Suprapubic skin (tissue), 4 donors: ENCODE measurements around the gene TMEM44. TPM values are rescaled to one million over a fixed set of nuclear protein-coding genes. Genes with fewer than 3 reads are reported as not detected.
A peak's percentile ranks its signal among the peaks of the same experiment; 100 is the strongest.

Source experiments
- DNase-seq, 2 donors: peaks; one replicate each; pipeline ENCODE4 v3.0.0-alpha.2; 2019; ENCODE audit warnings: low spot score in 2 of 2
- H3K27ac ChIP-seq: fragments of 200-600 bp; sonication (generic); one replicate; pipeline ENCODE4 v1.5.1; 2019
- H3K27me3 ChIP-seq: fragments of 200-600 bp; sonication (generic); one replicate; pipeline ENCODE4 v1.5.1; 2019
- H3K36me3 ChIP-seq: fragments of 200-600 bp; sonication (generic); one replicate; pipeline ENCODE4 v1.5.1; 2019
- H3K4me1 ChIP-seq: fragments of 200-600 bp; sonication (generic); one replicate; pipeline ENCODE4 v1.5.1; 2019
- H3K4me3 ChIP-seq: fragments of 200-600 bp; sonication (generic); one replicate; pipeline ENCODE4 v1.5.1; 2019; ENCODE audit warnings: mild to moderate bottlenecking
- H3K9me3 ChIP-seq: fragments of 200-600 bp; sonication (generic); one replicate; pipeline ENCODE4 v1.5.1; 2019
- EP300 ChIP-seq: sonication (generic); formaldehyde crosslinking; IDR thresholded peaks from one replicate; pipeline ENCODE4 v1.6.1; 2017; ENCODE audit warnings: antibody characterized with exemption
- POLR2A ChIP-seq, 2 donors: fragments of 450-650 bp; IDR thresholded peaks; one replicate each; pipeline ENCODE4 v1.6.1; 2017; ENCODE audit warnings: antibody characterized with exemption in 2 of 2, mild to moderate bottlenecking in 2 of 2, moderate library complexity in 2 of 2
- POLR2AphosphoS5 ChIP-seq, 3 donors: sonication (generic); formaldehyde crosslinking; IDR thresholded peaks; one replicate each; pipeline ENCODE4 v1.6.1; 2017; ENCODE audit warnings: antibody characterized with exemption in 3 of 3
- WGBS: methylation state at CpG from one replicate; pipeline ENCODE4 v1.1.5; 2018; 5-methylcytosine and 5-hydroxymethylcytosine counted together
- total RNA-seq, 4 donors: library from RNA; depleted of rRNA; stranded (reverse); fragments of >200 nt; gene quantifications; one replicate each; pipeline ENCODE4 v1.1.0, GENCODE V29; 2016
- TF ChIP-seq, protein P1 (sequence below), 2 donors: fragments of 200-600 bp in 1 of 2; fragments of 450-650 bp in 1 of 2; sonication (generic) in 1 of 2; IDR thresholded peaks; one replicate each; pipeline ENCODE4 v1.5.1; 2016 to 2019; ENCODE audit warnings: antibody characterized with exemption in 2 of 2, mild to moderate bottlenecking in 1 of 2, moderate library complexity in 1 of 2

Gene TMEM44
- total RNA-seq, 4 donors from 2014 or later, result 1.5 to 8.2 (median 4.7) TPM

DNA sequence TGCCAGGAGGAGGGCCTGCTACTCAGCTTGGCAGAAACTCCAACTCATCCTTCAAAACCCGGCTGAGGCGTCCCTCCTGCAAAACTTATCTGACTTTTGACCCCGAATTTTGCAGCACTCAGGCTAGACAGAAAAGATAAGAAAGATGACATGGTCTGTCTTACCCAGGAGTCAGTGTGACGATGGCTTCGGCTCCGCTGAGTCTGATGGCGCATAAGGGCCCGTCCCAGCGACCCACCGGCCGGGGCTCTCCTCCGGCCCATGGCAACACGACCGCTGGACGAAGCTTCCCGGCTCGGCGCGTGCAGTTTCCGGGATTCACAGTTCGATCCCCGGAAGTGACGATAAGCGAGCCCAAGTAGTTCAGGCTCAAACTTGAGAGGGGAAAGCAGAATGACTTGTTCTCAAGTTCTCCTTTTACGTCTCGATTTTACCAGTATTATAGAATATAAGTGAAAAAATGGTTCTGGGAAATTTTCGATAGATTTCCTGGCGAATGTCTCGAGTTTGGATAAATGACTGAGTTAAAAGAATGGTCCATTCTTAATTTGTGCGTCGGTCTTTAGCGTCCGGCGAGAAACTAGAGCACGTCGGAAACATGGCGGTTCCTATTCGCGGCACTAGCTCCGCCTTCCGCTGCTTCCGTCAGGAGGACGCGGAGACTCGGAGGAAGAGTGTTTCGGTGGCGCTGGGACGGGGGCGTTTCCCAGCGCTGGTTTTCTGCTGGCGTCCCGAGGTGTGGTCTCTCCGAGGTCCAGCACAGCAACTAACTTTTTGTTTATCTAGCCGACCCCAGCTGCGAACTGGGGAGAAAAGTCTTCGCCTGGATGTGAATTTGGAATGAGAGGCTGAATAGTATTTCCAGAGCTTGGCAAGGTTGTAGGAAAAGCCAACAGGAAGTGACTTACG lies 38.9 kb upstream of the TMEM44 start, which contains the start of gene LSG1:
TSS of gene LSG1 (minus strand) at position 292 of the 909 bp plus-strand sequence. CDS start at position 263, 29 bp downstream.
- peak; percentile 95 for DNase-seq
- no peaks in the 10 kb centered on the region for H3K27me3 ChIP-seq
- H3K36me3 ChIP-seq, result no peaks in the 10 kb centered on the region
- H3K4me3 ChIP-seq, result peak within 1 kb of the TSS; percentile 62
- under 1% methylated on average over 46 of the region's 57 CpGs for WGBS
- H3K27ac ChIP-seq, result peak within 1 kb of the TSS; percentile 93
- TF ChIP-seq POLR2A (IDR thresholded peaks at IDR 0.05), result peak in 1 of 2 donors; percentile 55
- peak in 2 of 3 donors; percentile 55 to 98 for TF ChIP-seq POLR2AphosphoS5 (IDR thresholded peaks at IDR 0.05)
- no peak for TF ChIP-seq EP300
- TF ChIP-seq, protein P1, sequence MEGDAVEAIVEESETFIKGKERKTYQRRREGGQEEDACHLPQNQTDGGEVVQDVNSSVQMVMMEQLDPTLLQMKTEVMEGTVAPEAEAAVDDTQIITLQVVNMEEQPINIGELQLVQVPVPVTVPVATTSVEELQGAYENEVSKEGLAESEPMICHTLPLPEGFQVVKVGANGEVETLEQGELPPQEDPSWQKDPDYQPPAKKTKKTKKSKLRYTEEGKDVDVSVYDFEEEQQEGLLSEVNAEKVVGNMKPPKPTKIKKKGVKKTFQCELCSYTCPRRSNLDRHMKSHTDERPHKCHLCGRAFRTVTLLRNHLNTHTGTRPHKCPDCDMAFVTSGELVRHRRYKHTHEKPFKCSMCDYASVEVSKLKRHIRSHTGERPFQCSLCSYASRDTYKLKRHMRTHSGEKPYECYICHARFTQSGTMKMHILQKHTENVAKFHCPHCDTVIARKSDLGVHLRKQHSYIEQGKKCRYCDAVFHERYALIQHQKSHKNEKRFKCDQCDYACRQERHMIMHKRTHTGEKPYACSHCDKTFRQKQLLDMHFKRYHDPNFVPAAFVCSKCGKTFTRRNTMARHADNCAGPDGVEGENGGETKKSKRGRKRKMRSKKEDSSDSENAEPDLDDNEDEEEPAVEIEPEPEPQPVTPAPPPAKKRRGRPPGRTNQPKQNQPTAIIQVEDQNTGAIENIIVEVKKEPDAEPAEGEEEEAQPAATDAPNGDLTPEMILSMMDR (IDR thresholded peaks at IDR 0.05), result no peak
- peaks cover 37% of the 10 kb centered on the region for H3K4me1 ChIP-seq
- H3K9me3 ChIP-seq, result no peaks in the 10 kb centered on the region

DNA sequence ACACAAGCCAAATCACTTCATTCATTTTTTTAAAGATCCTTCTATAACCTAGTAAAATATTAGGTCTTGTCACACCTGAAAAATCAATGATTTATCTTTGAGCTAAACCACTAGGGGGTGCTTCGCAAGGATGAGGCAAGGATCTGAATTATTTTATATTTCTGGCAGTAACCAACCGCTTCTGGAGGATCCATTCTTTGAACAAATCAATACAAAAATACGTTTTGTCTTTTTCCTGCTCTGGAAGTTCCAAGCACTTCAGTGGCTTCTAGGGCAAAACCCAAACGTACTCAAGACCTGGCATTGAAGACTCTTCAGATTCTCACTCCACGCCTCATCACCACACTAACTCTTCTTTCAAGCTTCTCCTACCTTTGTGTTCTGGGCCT lies 38.3 kb upstream of the TMEM44 start:
- no peak for TF ChIP-seq EP300
- TF ChIP-seq, protein P1 (IDR thresholded peaks at IDR 0.05), result peak; percentile 32 to 38
- no peaks in the 10 kb centered on the region for H3K27me3 ChIP-seq
- no peaks in the 10 kb centered on the region for H3K9me3 ChIP-seq
- peaks cover 3% of the 10 kb centered on the region for H3K36me3 ChIP-seq
- H3K4me1 ChIP-seq, result peaks cover 37% of the 10 kb centered on the region
- WGBS, result 0% methylated on average over 5 of the region's 5 CpGs
- H3K4me3 ChIP-seq, result peak overlapping the region; percentile 62
- DNase-seq, result no peak
- peak overlapping the region; percentile 93 for H3K27ac ChIP-seq

DNA sequence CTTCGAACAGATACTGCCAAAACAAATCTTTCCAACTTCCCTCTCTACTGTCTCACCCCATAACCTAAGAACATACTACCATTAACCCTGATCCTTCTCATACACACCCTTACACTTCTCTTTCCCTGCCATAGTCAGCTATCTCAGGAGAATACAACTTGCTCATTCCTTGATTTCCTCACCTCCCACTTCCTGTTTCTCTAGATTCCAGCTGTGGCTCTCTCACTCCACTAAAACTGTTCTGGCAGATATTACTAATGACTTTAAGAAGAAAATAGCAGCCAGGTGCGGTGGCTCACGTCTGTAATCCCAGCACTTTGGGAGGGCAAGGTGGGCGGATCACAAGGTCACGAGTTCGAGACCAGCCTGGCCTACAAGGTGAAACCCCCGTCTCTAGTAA lies 34.1 kb upstream of the TMEM44 start:
- no peak for DNase-seq
- Histone ChIP-seq H3K4me1 (peaks cover 17% of the 10 kb centered on the region), H3K9me3 (no peaks in the 10 kb centered on the region), H3K27me3 (no peaks in the 10 kb centered on the region), H3K27ac (no peak overlapping the region), H3K4me3 (no peak overlapping the region), H3K36me3 (peaks cover 38% of the 10 kb centered on the region)
- 80% methylated on average over 7 of the region's 7 CpGs for WGBS
- TF ChIP-seq, protein P1 (IDR thresholded peaks at IDR 0.05), result no peak
- TF ChIP-seq POLR2AphosphoS5 (IDR thresholded peaks at IDR 0.05) (no peak), EP300 (no peak), POLR2A (IDR thresholded peaks at IDR 0.05) (no peak)

DNA sequence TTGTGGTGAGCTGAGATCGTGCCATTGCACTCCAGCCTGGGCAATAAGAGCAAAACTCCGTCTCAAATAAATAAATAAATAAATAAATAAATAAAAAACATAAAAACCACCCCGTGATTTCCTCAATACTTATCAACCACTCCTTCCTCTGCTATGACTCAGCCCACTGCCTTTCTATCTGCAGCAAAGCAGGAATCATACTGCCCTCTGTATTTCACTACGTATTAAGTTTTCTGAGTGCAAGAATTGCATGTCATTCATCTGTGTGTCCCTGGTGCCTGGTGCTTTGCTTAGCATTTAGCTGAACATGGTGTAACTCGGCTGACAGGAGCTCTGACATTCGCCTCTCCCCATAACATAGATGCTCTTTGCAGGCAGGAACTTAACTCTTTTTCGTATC lies 31.6 kb upstream of the TMEM44 start:
- Histone ChIP-seq H3K27me3 (no peaks in the 10 kb centered on the region), H3K4me3 (no peak overlapping the region), H3K27ac (no peak overlapping the region), H3K36me3 (peaks cover 61% of the 10 kb centered on the region), H3K4me1 (peaks cover under 1% of the 10 kb centered on the region), H3K9me3 (no peaks in the 10 kb centered on the region)
- TF ChIP-seq POLR2A (IDR thresholded peaks at IDR 0.05), result no peak
- TF ChIP-seq EP300, result no peak
- TF ChIP-seq, protein P1 (IDR thresholded peaks at IDR 0.05), result no peak
- TF ChIP-seq POLR2AphosphoS5 (IDR thresholded peaks at IDR 0.05), result no peak
- no peak for DNase-seq
- WGBS, result 93% methylated on average over 7 of the region's 7 CpGs

DNA sequence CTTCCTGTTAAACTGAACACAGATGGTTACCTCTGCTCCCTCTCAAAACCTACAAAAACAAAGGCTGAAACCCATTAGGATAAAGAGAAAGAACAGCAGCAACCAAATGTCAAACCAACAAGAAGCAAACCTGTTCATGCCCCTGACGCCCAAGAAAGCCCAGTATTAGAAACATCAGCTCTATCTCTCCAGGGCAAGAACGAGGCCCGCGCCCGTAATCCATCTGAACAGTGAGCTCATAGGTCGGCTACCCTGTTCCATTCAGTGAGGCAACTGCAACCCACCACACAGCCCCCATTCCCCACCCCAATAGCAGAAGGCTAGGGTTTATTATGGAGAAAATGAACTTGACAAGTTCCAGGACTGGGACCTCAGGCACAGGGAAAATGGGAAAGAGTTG lies 28.7 kb upstream of the TMEM44 start:
- Histone ChIP-seq H3K27ac (no peak overlapping the region), H3K4me3 (no peak overlapping the region), H3K27me3 (no peaks in the 10 kb centered on the region), H3K36me3 (peaks cover 84% of the 10 kb centered on the region), H3K4me1 (no peaks in the 10 kb centered on the region), H3K9me3 (no peaks in the 10 kb centered on the region)
- WGBS, result 82% methylated on average over 6 of the region's 6 CpGs
- no peak for TF ChIP-seq EP300
- TF ChIP-seq, protein P1 (IDR thresholded peaks at IDR 0.05), result no peak
- no peak for TF ChIP-seq POLR2A (IDR thresholded peaks at IDR 0.05)
- no peak for TF ChIP-seq POLR2AphosphoS5 (IDR thresholded peaks at IDR 0.05)
- no peak for DNase-seq
